ENCODE measurements around the gene KDM4C. TPM values are rescaled to one million over a fixed set of nuclear protein-coding genes. Genes with fewer than 3 reads are reported as not detected.

Gene KDM4C
- total RNA-seq, 1 donor from 2014 or later = 14.7 TPM

DNA sequence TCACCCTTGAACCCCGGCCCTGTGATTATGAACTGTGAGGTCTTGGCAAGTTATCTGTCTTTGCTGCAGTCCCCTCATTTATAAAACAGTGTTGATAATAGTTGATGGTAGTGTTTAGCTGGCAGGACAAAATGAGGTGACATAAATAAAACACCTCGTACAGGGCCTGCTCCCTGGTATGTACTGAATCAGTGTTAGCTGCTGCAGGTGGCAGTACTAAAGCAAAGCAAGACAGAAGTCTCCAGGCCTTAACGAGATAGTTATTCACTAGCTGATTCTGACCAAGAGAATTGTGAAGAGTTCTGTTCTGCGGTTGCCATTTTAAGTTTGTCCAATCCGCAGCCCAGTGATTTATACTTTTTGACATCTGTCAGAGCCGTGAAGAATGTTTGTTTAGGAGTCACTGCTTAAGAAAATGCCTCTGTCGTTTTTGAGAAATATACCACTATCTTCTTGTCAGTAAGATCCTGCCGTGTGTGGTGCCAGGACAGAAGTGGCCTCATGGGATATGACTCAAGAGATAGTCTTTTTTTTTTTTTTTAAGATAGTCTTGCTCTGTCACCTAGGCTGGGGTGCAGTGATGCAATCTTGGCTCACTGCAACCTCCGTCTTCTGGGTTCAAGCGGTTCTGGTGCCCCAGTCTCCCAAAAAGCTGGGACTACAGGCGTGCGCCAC is 75.9 kb downstream of the KDM4C start:
- no peak overlapping the region for H3K4me3 ChIP-seq (ENCODE audit: low read depth, low read length)
- TF ChIP-seq, protein P1, sequence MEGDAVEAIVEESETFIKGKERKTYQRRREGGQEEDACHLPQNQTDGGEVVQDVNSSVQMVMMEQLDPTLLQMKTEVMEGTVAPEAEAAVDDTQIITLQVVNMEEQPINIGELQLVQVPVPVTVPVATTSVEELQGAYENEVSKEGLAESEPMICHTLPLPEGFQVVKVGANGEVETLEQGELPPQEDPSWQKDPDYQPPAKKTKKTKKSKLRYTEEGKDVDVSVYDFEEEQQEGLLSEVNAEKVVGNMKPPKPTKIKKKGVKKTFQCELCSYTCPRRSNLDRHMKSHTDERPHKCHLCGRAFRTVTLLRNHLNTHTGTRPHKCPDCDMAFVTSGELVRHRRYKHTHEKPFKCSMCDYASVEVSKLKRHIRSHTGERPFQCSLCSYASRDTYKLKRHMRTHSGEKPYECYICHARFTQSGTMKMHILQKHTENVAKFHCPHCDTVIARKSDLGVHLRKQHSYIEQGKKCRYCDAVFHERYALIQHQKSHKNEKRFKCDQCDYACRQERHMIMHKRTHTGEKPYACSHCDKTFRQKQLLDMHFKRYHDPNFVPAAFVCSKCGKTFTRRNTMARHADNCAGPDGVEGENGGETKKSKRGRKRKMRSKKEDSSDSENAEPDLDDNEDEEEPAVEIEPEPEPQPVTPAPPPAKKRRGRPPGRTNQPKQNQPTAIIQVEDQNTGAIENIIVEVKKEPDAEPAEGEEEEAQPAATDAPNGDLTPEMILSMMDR (IDR thresholded peaks at IDR 0.05; ENCODE audit: insufficient read depth, low read length, poor library complexity, severe bottlenecking) = no peak
- H3K27me3 ChIP-seq (ENCODE audit: control insufficient read depth, insufficient read depth, low read length) = no peaks in the 10 kb centered on the region
- no peak for DNase-seq (ENCODE audit: low read depth)
- no peaks in the 10 kb centered on the region for H3K36me3 ChIP-seq (ENCODE audit: control insufficient read depth, insufficient read depth, low read length)

DNA sequence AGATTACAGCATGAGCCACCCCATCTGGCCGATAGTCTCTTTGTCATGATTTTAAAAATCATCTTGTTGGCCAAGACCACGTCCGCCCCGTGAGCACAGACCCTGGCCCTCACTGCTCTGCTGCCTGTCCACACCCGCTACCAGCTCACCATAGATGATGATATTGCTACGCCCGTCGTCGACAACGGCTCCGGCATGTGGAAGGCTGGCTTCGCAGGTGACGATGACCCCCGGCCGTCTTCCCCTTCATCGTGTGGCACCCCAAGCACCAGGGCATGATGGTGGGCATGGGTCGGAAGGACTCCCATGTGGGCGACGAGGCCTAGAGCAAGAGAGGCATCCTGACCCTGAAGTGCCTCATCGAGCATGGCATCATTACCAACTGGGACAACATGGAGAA is 76.5 kb downstream of the KDM4C start:
- TF ChIP-seq, protein P1 (IDR thresholded peaks at IDR 0.05; ENCODE audit: insufficient read depth, low read length, poor library complexity, severe bottlenecking) = no peak
- no peaks in the 10 kb centered on the region for H3K36me3 ChIP-seq (ENCODE audit: control insufficient read depth, insufficient read depth, low read length)
- H3K4me3 ChIP-seq (ENCODE audit: low read depth, low read length) = no peak overlapping the region
- no peak for DNase-seq (ENCODE audit: low read depth)
- no peaks in the 10 kb centered on the region for H3K27me3 ChIP-seq (ENCODE audit: control insufficient read depth, insufficient read depth, low read length)

DNA sequence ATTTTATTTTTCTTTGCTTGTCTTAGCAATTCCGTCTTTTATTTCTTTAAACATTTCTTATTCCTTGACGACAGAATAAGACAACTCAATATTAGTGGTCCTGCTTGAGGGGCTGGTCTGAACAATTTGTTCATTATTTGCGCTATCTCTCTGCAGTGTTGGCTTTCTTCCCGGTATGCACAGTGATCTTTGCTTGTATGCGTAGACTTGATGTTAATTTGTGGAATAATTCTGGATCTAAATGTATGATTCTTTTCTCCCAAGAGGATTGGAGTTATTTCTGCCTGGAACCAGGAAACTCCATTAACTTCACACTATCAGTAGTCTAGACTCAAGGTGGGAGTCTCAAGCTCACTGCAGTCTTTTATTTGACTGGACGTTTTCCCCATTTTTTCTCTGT is 80.4 kb downstream of the KDM4C start:
- no peaks in the 10 kb centered on the region for H3K27me3 ChIP-seq (ENCODE audit: control insufficient read depth, insufficient read depth, low read length)
- no peak for DNase-seq (ENCODE audit: low read depth)
- TF ChIP-seq, protein P1 (IDR thresholded peaks at IDR 0.05; ENCODE audit: insufficient read depth, low read length, poor library complexity, severe bottlenecking) = no peak
- no peak overlapping the region for H3K4me3 ChIP-seq (ENCODE audit: low read depth, low read length)
- H3K36me3 ChIP-seq (ENCODE audit: control insufficient read depth, insufficient read depth, low read length) = no peaks in the 10 kb centered on the region

DNA sequence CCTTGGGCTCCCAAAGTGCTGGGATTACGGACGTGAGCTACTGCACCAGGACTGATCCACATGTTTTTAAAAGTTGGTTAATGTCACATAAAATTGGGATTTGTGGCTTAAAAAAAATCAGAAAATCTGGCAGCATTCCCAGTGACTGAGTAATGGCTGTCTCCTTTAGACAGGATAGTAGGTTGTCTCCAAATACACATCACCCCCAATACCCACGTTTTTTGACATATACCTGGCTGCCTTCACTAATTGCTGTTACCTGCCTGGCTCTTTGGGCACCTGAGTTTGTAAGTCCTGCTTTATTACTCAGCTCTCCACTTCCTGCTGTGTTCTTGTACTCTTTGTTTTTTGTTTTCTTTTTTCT is 84.8 kb downstream of the KDM4C start:
- TF ChIP-seq, protein P1 (IDR thresholded peaks at IDR 0.05; ENCODE audit: insufficient read depth, low read length, poor library complexity, severe bottlenecking) = no peak
- H3K36me3 ChIP-seq (ENCODE audit: control insufficient read depth, insufficient read depth, low read length) = no peaks in the 10 kb centered on the region
- no peak overlapping the region for H3K4me3 ChIP-seq (ENCODE audit: low read depth, low read length)
- no peaks in the 10 kb centered on the region for H3K27me3 ChIP-seq (ENCODE audit: control insufficient read depth, insufficient read depth, low read length)
- DNase-seq (ENCODE audit: low read depth) = no peak

DNA sequence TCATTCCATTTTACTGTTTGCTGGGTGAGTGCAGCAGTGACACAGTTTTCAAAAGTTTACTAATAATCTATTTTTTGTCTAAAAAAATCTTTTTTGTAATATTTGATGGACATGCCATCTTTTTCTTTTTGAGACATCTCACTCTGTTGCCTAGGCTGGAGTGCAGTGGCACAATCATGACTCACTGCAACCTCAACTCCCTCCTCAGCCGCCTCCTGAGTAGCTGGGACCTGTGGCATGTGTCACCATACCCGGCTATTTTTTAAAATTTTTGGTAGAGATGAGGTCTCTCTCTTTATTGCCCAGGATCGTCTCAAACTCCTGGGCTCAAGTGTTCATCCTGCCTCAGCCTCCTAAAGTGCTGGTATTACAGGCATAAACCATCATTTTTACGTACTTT is 86.0 kb downstream of the KDM4C start:
- Histone ChIP-seq H3K36me3 (ENCODE audit: control insufficient read depth, insufficient read depth, low read length) (no peaks in the 10 kb centered on the region), H3K27me3 (ENCODE audit: control insufficient read depth, insufficient read depth, low read length) (no peaks in the 10 kb centered on the region), H3K4me3 (ENCODE audit: low read depth, low read length) (no peak overlapping the region)
- no peak for DNase-seq (ENCODE audit: low read depth)
- TF ChIP-seq, protein P1 (IDR thresholded peaks at IDR 0.05; ENCODE audit: insufficient read depth, low read length, poor library complexity, severe bottlenecking) = no peak

DNA sequence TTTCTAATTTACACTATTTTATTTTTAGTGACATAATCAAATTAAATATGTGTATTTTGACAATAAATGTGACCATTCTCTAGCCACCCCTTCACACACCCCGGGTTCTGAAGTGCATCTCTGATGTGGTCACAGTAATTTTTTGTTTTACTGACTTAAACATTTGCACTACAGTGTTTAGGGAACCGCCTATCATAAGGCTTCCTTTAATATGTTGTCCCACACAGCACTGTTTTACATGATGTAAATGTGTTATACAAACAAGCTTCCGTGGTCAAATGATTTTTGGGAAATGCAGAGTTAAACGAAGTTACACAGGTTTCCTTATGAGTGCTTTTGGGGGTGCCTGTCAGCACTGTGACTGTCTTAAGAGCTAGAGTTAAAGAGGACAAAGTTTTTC is 86.5 kb downstream of the KDM4C start:
- TF ChIP-seq, protein P1 (IDR thresholded peaks at IDR 0.05; ENCODE audit: insufficient read depth, low read length, poor library complexity, severe bottlenecking) = no peak
- H3K27me3 ChIP-seq (ENCODE audit: control insufficient read depth, insufficient read depth, low read length) = no peaks in the 10 kb centered on the region
- DNase-seq (ENCODE audit: low read depth) = no peak
- H3K36me3 ChIP-seq (ENCODE audit: control insufficient read depth, insufficient read depth, low read length) = no peaks in the 10 kb centered on the region
- H3K4me3 ChIP-seq (ENCODE audit: low read depth, low read length) = no peak overlapping the region

Data from kidney epithelial cell (primary cell).